Activated naive CD4-positive, alpha-beta T cell treated with anti-CD3 and anti-CD28 coated beads, Interleukin-2, amount 50 U/mL, for 72 hours (primary cell): ENCODE measurements around the gene CBARP. TPM values are rescaled to one million over a fixed set of nuclear protein-coding genes. Genes with fewer than 3 reads are reported as not detected.
"Not testable (repeated sequence)": the region's sequence is repeated elsewhere in the genome, so short reads cannot be mapped to it uniquely, and the experiment has no call there.

Source experiments
- ATAC-seq, 2 donors: fragments of 150-1000 bp; cut with Tn5 transposase; 2 replicates each; pipeline ENCODE4 v1.10.0; 2021; ENCODE audit warnings: mild to moderate bottlenecking in 2 of 2, moderate library complexity in 2 of 2
- DNase-seq, 2 donors: peaks; one replicate each; pipeline ENCODE4 v3.0.0; 2021 to 2022; ENCODE audit warnings: low spot score in 2 of 2
- H3K27ac Mint-ChIP-seq, 2 donors: one replicate each; pipeline ENCODE4 v1.8.0; 2022; ENCODE audit warnings: mild to moderate bottlenecking in 2 of 2, mixed read lengths in 2 of 2
- H3K36me3 Mint-ChIP-seq, 2 donors: one replicate each; pipeline ENCODE4 v1.8.0; 2022; ENCODE audit warnings: mixed read lengths in 2 of 2
- H3K9me3 Mint-ChIP-seq, 2 donors: one replicate each; pipeline ENCODE4 v1.8.0; 2022; ENCODE audit warnings: mixed read lengths in 2 of 2
- total RNA-seq, 2 donors: library from RNA; stranded (reverse); gene quantifications; one replicate each; pipeline ENCODE4 v1.2.3, GENCODE V29; 2022

CBARP gene
- total RNA-seq, 2 donors from 2014 or later = 1.0 to 1.6 TPM

GRCh38 chr19:1249990-1250436, 12.2 kb upstream of the CBARP start:
- Mint-ChIP-seq H3K9me3 (no peaks in the 10 kb centered on the region), H3K27ac (peak overlapping the region in 1 of 2 donors; percentile 69), H3K36me3 (peaks cover 15 to 18% of the 10 kb centered on the region in 2 donors)
- ATAC-seq (no peak), DNase-seq (no peak)

- H3K36me3 Mint-ChIP-seq = peaks cover 13 to 15% of the 10 kb centered on the region in 2 donors
- peak; percentile 43 to 60 for ATAC-seq
- H3K9me3 Mint-ChIP-seq = no peaks in the 10 kb centered on the region
- DNase-seq = peak; percentile 90 to 97
- H3K27ac Mint-ChIP-seq = peak overlapping the region; percentile 69 to 93
Observed at GRCh38 chr19:1249298-1249989, 11.6 kb upstream of the CBARP start.

GRCh38 chr19:1248786-1249297, 11.0 kb upstream of the CBARP start:
- Mint-ChIP-seq H3K36me3 (peaks cover 13 to 15% of the 10 kb centered on the region in 2 donors), H3K27ac (peak overlapping the region; percentile 85 to 88), H3K9me3 (no peaks in the 10 kb centered on the region)
- DNase-seq = peak; percentile 90 to 91
- peak; percentile 4 to 36 for ATAC-seq

- Mint-ChIP-seq H3K36me3 (peaks cover 11 to 13% of the 10 kb centered on the region in 2 donors), H3K27ac (peak within 1 kb of the TSS; percentile 85 to 88), H3K9me3 (no peaks in the 10 kb centered on the region)
- DNase-seq = peak; percentile 77 to 91
- ATAC-seq = peak; percentile 30 to 39
Observed at GRCh38 chr19:1248139-1248785, 10.5 kb upstream of the CBARP start, which contains the start of gene MIDN. Gene MIDN (plus strand): TSS chr19:1248583. CDS start chr19:1250297, 1,714 bp downstream.

DNA sequence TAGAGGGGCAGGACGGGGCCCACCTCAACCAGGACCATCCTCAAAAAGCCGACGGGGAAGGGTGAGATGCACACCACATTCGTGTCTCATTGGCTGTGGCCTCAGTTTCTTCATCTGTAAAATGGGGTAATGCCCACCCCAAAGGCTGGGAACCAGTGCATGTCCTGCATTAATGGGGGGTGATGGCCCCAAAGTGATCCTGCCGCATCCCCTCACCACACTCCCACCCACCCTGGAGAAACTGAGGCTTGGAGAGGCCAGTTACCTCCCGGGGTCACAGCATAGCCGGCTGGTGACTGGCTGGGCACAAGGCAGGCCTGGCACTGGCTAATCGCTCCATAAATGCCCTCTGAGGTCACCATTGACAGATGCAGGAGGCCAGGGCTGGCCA, 9.9 kb upstream of the CBARP start:
- no peak overlapping the region for H3K27ac Mint-ChIP-seq
- DNase-seq (no peak), ATAC-seq (no peak)
- no peaks in the 10 kb centered on the region for H3K9me3 Mint-ChIP-seq
- H3K36me3 Mint-ChIP-seq = peaks cover 9 to 13% of the 10 kb centered on the region in 2 donors

GRCh38 chr19:1246265-1247087, 8.7 kb upstream of the CBARP start:
- not testable (repeated sequence) for H3K9me3 Mint-ChIP-seq, ATAC-seq, DNase-seq, H3K27ac Mint-ChIP-seq
- H3K36me3 Mint-ChIP-seq = peaks cover 4 to 12% of the 10 kb centered on the region in 2 donors

GRCh38 chr19:1245494-1246264, 7.9 kb upstream of the CBARP start:
- DNase-seq (no peak), ATAC-seq (no peak)
- Mint-ChIP-seq H3K36me3 (peaks cover 0 to 12% of the 10 kb centered on the region in 2 donors), H3K9me3 (no peaks in the 10 kb centered on the region), H3K27ac (no peak overlapping the region)

GRCh38 chr19:1244693-1245451, 7.1 kb upstream of the CBARP start:
- H3K9me3 Mint-ChIP-seq = no peaks in the 10 kb centered on the region
- H3K36me3 Mint-ChIP-seq = peaks cover 0 to 12% of the 10 kb centered on the region in 2 donors
- DNase-seq (no peak), ATAC-seq (no peak)
- H3K27ac Mint-ChIP-seq = peak overlapping the region; percentile 63 to 65

GRCh38 chr19:1243768-1244692, 6.2 kb upstream of the CBARP start:
- peak; percentile 30 to 36 for ATAC-seq
- peaks cover 0 to 12% of the 10 kb centered on the region in 2 donors for H3K36me3 Mint-ChIP-seq
- H3K27ac Mint-ChIP-seq = peak overlapping the region; percentile 63 to 65
- no peaks in the 10 kb centered on the region for H3K9me3 Mint-ChIP-seq
- peak; percentile 86 to 90 for DNase-seq

DNA sequence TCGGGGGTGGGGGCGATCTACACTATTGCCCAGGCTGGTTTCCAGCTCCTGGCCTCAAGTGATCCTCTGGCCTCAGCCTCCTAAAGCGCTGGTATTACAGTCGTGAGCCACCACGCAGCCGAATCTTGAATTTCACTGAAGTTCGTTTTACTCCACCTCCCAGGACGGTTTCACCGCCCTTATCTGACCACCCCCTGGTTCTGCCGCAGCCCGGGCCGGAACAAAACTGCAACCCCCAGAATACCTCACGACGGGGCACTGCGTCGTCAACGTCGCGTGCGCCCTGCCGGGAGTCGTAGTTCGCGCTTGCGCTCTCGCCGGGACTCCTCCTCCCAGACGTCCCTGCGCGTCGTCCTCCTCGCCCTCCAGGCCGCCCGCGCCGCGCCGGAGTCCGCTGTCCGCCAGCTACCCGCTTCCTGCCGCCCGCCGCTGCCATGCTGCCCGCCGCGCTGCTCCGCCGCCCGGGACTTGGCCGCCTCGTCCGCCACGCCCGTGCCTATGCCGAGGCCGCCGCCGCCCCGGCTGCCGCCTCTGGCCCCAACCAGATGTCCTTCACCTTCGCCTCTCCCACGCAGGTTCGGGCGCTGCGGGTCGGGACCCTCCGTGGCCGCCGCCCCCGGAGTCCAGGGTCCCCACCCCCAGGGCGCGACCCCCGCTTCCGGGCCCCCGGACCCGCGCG, 3.8 kb upstream of the CBARP start, which contains the start of gene ATP5F1D:
Gene ATP5F1D (plus strand): TSS at position 335 of the 679 bp plus-strand sequence. CDS start 100 bp downstream, at position 435.
- peak within 1 kb of the TSS; percentile 84 to 88 for H3K27ac Mint-ChIP-seq
- H3K9me3 Mint-ChIP-seq = no peaks in the 10 kb centered on the region
- ATAC-seq = peak; percentile 75 to 82
- peaks cover 0 to 12% of the 10 kb centered on the region in 2 donors for H3K36me3 Mint-ChIP-seq
- DNase-seq = peak; percentile 90

DNA sequence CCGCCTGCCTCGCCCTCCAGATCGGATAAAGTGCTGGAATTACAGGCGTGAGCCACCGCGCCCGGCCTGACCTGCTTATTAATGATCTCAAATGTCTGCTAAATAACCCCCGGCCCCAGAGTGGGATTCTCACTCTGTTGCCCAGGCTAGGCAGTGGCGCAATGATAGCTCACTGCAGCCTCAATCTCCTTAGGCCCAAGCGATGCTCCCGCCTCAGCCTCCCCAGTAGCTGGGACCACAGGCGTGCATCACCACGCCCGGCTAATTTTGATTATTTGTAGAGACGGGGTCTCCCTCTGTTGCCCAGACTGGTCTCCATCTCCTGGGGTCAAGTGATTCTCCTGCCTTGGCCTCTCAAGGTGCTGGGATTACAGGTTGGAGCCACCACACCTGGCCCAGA, 3.1 kb upstream of the CBARP start:
- Mint-ChIP-seq H3K36me3 (peaks cover 0 to 12% of the 10 kb centered on the region in 2 donors), H3K9me3 (no peaks in the 10 kb centered on the region), H3K27ac (peak overlapping the region; percentile 84 to 88)
- ATAC-seq (no peak), DNase-seq (no peak)

GRCh38 chr19:1239796-1240737, 2.3 kb upstream of the CBARP start:
- ATAC-seq (peak; percentile 48 to 71), DNase-seq (peak; percentile 90 to 97)
- Mint-ChIP-seq H3K9me3 (no peaks in the 10 kb centered on the region), H3K27ac (no peak overlapping the region), H3K36me3 (peaks cover 0 to 12% of the 10 kb centered on the region in 2 donors)

- Mint-ChIP-seq H3K9me3 (no peaks in the 10 kb centered on the region), H3K27ac (no peak overlapping the region), H3K36me3 (peaks cover 0 to 12% of the 10 kb centered on the region in 2 donors)
- DNase-seq = no peak
- ATAC-seq = no peak
Observed at GRCh38 chr19:1239420-1239795, 1.6 kb upstream of the CBARP start.
